ENCODE results near the gene SLC30A3. TPM values are rescaled to one million over a fixed set of nuclear protein-coding genes. Genes with fewer than 3 reads are reported as not detected.

SLC30A3 gene
- total and polyA plus RNA-seq, 2 of the 4 experiments (the other 2 are of a cell fraction), result 0.15 TPM; not detected in 1

- Histone ChIP-seq H2BK20ac (ENCODE audit: low read depth, low read length) (no peak overlapping the region), H3K27me3 (ENCODE audit: control insufficient read depth, insufficient read depth, low read length) (no peaks in the 10 kb centered on the region), H3K4me2 (ENCODE audit: low read depth, low read length) (no peak overlapping the region), H3K9me1 (ENCODE audit: insufficient read depth, low read length) (no peaks in the 10 kb centered on the region; the same call in 1 of the 2 replicates), H3K4ac (ENCODE audit: low read depth, low read length) (no peak overlapping the region), H3K79me1 (ENCODE audit: low read depth in 1 of 2, low read length in 2 of 2) (peaks cover 4 to 5% of the 10 kb centered on the region in 2 experiments; a peak in 3 of 4 replicates), H2AK9ac (replicated peaks; ENCODE audit: low read depth, low read length, poor library complexity) (no peak overlapping the region), H4K91ac (ENCODE audit: insufficient read depth, low read depth, low read length) (no peak overlapping the region), H2AFZ (replicated peaks; ENCODE audit: low read length, poor library complexity) (no peak overlapping the region), H2BK15ac (ENCODE audit: low read depth, low read length) (no peak overlapping the region), H2AK5ac (ENCODE audit: low read depth, low read length) (no peak overlapping the region), H3K4me1 (ENCODE audit: control insufficient read depth, insufficient read depth, low read length) (peaks cover 3% of the 10 kb centered on the region; the same call in 1 of the 2 replicates), H3K23ac (ENCODE audit: low read depth, low read length) (no peak overlapping the region), H3K4me3 (ENCODE audit: insufficient read depth, low read depth, low read length) (no peak overlapping the region), H4K8ac (ENCODE audit: low read depth in 2 of 2, low read length in 2 of 2) (no peak overlapping the region), H2BK120ac (ENCODE audit: low read depth, low read length) (no peak overlapping the region), H2BK5ac (ENCODE audit: low read depth, low read length, poor library complexity, severe bottlenecking) (no peak overlapping the region), H4K20me1 (ENCODE audit: insufficient read depth, low read length) (no peaks in the 10 kb centered on the region), H3K9me3 (ENCODE audit: control insufficient read depth, insufficient read depth, low read length) (no peaks in the 10 kb centered on the region), H3K18ac (ENCODE audit: low read depth, low read length) (no peak overlapping the region), H3K27ac (ENCODE audit: insufficient read depth, low read length) (no peak overlapping the region), H3K36me3 (ENCODE audit: control insufficient read depth, insufficient read depth, low read length) (peaks cover 56% of the 10 kb centered on the region), H3K56ac (ENCODE audit: extremely low read depth, insufficient read depth, low read length) (no peak overlapping the region), H3K9ac (ENCODE audit: low read depth, low read length) (no peak overlapping the region), H3K14ac (replicated peaks; ENCODE audit: low read depth, low read length) (no peak overlapping the region), H4K5ac (ENCODE audit: low read depth, low read length) (no peak overlapping the region)
- intact Hi-C loops (cut with micrococcal nuclease), result no loop called here
- DNase-seq (no peak), ATAC-seq (ENCODE audit: low read depth) (no peak)
- TF ChIP-seq, protein P1, sequence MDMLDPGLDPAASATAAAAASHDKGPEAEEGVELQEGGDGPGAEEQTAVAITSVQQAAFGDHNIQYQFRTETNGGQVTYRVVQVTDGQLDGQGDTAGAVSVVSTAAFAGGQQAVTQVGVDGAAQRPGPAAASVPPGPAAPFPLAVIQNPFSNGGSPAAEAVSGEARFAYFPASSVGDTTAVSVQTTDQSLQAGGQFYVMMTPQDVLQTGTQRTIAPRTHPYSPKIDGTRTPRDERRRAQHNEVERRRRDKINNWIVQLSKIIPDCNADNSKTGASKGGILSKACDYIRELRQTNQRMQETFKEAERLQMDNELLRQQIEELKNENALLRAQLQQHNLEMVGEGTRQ (IDR thresholded peaks at IDR 0.05; ENCODE audit: low read depth, low read length), result no peak
- TF ChIP-seq RFX5 (IDR thresholded peaks at IDR 0.05; ENCODE audit: low read depth, low read length), result no peak
- BruUV-seq (replicated peaks), result no TSS peak
- dilution Hi-C loops (cut with HindIII; ENCODE audit: low sequenced_read_pairs, unreplicated experiment), result no loop called here
- POLR2A ChIA-PET (ENCODE audit: unreplicated experiment), result no interaction called here
- no CpG with 5 or more reads among the region's 6 CpGs for WGBS, 2 experiments (ENCODE audit: extremely low coverage in 2 of 2, insufficient read length in 1 of 2)
- CTCF ChIA-PET, result no interaction called here
- in situ Hi-C loops (cut with MboI; ENCODE audit: low sequenced_read_pairs), result no loop called here
Measured at GRCh38 chr2:27206346-27206745, 56.5 kb downstream of the SLC30A3 start.

Data from IMR-90 (cell line).